ENCODE data around the gene TMEM59L. TPM values are rescaled to one million over a fixed set of nuclear protein-coding genes. Genes with fewer than 3 reads are reported as not detected.
A peak's percentile ranks its signal among the peaks of the same experiment; 100 is the strongest.

Gene TMEM59L
- total RNA-seq, 1 donor from 2014 or later: 0.11 TPM

- H3K79me2 ChIP-seq (ENCODE audit: low read depth): peaks cover 19% of the 10 kb centered on the region
- DNase-seq (ENCODE audit: low spot score): no peak
- H3K4me2 ChIP-seq: no peak overlapping the region
- H3K4me1 Mint-ChIP-seq: peaks cover 8% of the 10 kb centered on the region
- no peak overlapping the region for H3K4me3 ChIP-seq
- peaks cover 12% of the 10 kb centered on the region for H3K36me3 Mint-ChIP-seq
- no peak overlapping the region for H2AFZ ChIP-seq (replicated peaks)
- H3K4me1 ChIP-seq: peaks cover 8% of the 10 kb centered on the region
- H3K27me3 Mint-ChIP-seq (ENCODE audit: insufficient read depth, low read depth): peaks cover 4% of the 10 kb centered on the region
- no peak for TF ChIP-seq EZH2 (IDR thresholded peaks at IDR 0.05)
- no peak for TF ChIP-seq CTCF (IDR thresholded peaks at IDR 0.05)
- no peak for TF ChIP-seq EZH2phosphoT487 (IDR thresholded peaks at IDR 0.05)
- peaks cover 22% of the 10 kb centered on the region for H4K20me1 ChIP-seq (ENCODE audit: low read depth)
- H3K9me3 Mint-ChIP-seq: no peaks in the 10 kb centered on the region
- H3K27ac ChIP-seq: no peak overlapping the region
- H3F3A ChIP-seq (ENCODE audit: low read depth): peaks cover 26% of the 10 kb centered on the region
- no peaks in the 10 kb centered on the region for H3K9me3 ChIP-seq (ENCODE audit: low read depth)
- H3K4me3 Mint-ChIP-seq: no peak overlapping the region
- H3K27ac Mint-ChIP-seq: no peak overlapping the region
- no peaks in the 10 kb centered on the region for H3K27me3 ChIP-seq
- no peak overlapping the region for H3K9ac ChIP-seq
- H3K36me3 ChIP-seq: no peaks in the 10 kb centered on the region
These were observed 35.2 kb upstream of the TMEM59L start for GRCh38 chr19:18577365-18577914.

DNA sequence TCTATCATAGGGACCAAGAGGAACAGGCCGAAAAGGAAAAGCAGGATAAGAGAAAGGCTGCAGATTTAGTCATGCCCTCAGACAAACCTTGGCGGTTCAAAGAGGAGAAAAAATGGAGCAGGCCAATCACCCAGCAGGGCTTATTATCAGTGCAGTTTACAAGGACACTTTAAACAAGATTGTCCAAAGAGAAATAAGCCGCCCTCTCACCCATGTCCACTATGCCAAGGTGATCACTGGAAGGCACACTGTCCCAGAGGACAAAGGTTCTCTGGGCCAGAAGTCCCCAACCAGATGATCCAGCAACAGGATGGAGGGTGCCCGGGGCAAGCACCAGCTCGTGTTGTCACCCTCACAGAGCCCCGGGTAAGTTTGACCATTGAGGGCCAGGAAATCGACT is 32.4 kb upstream of the TMEM59L start:
- H3K9me3 Mint-ChIP-seq: no peaks in the 10 kb centered on the region
- TF ChIP-seq EZH2phosphoT487 (IDR thresholded peaks at IDR 0.05) (no peak), EZH2 (IDR thresholded peaks at IDR 0.05) (no peak)

DNA sequence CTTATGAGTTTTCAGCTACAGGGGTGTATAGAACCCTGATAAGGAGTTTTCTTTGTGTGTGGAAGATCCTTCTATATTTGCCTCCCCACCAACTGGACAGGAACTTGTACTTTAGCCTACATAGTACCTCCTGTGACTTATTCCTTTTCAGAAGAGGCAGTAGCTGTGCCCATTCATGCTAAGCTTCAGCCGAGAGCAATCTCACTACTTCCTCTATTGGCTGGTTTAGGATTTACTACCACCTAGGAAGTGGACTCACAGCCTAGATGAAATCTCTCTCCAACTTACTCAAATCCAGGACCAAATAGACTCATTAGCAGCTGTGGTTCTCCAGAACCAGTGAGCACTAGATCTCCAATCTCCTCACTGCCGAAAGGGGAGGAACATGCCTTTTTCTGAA is 26.4 kb upstream of the TMEM59L start:
- peaks cover 20% of the 10 kb centered on the region for H3K4me1 Mint-ChIP-seq
- no peaks in the 10 kb centered on the region for H3K4me1 ChIP-seq
- H3K9ac ChIP-seq: no peak overlapping the region
- DNase-seq (ENCODE audit: low spot score): no peak
- H3K4me3 Mint-ChIP-seq: no peak overlapping the region
- H3K27me3 Mint-ChIP-seq (ENCODE audit: insufficient read depth, low read depth): peaks cover 23% of the 10 kb centered on the region
- H3K36me3 Mint-ChIP-seq: peaks cover 2% of the 10 kb centered on the region
- H3K9me3 Mint-ChIP-seq: peaks cover 3% of the 10 kb centered on the region
- no peaks in the 10 kb centered on the region for H3K79me2 ChIP-seq (ENCODE audit: low read depth)
- H3K27me3 ChIP-seq: no peaks in the 10 kb centered on the region
- no peak overlapping the region for H2AFZ ChIP-seq (replicated peaks)
- no peak overlapping the region for H3K4me2 ChIP-seq
- H3K36me3 ChIP-seq: no peaks in the 10 kb centered on the region
- TF ChIP-seq EZH2phosphoT487 (IDR thresholded peaks at IDR 0.05) (no peak), EZH2 (IDR thresholded peaks at IDR 0.05) (no peak), CTCF (IDR thresholded peaks at IDR 0.05) (no peak)
- no peak overlapping the region for H3K4me3 ChIP-seq
- H3K27ac Mint-ChIP-seq: no peak overlapping the region
- H3K27ac ChIP-seq: no peak overlapping the region
- peaks cover 36% of the 10 kb centered on the region for H3F3A ChIP-seq (ENCODE audit: low read depth)
- no peaks in the 10 kb centered on the region for H3K9me3 ChIP-seq (ENCODE audit: low read depth)
- peaks cover 5% of the 10 kb centered on the region for H4K20me1 ChIP-seq (ENCODE audit: low read depth)

More for the DNA sequence above, 32.4 kb upstream of the TMEM59L start:
- Histone ChIP-seq H3F3A (ENCODE audit: low read depth) (peaks cover 21% of the 10 kb centered on the region), H3K4me3 (no peak overlapping the region), H4K20me1 (ENCODE audit: low read depth) (peaks cover 3% of the 10 kb centered on the region), H2AFZ (replicated peaks) (no peak overlapping the region), H3K4me2 (no peak overlapping the region), H3K27ac (no peak overlapping the region), H3K4me1 (no peaks in the 10 kb centered on the region), H3K9me3 (ENCODE audit: low read depth) (no peaks in the 10 kb centered on the region), H3K79me2 (ENCODE audit: low read depth) (no peaks in the 10 kb centered on the region), H3K36me3 (no peaks in the 10 kb centered on the region), H3K27me3 (no peaks in the 10 kb centered on the region), H3K9ac (no peak overlapping the region)
- peaks cover 4% of the 10 kb centered on the region for H3K36me3 Mint-ChIP-seq
- H3K4me1 Mint-ChIP-seq: no peaks in the 10 kb centered on the region
- no peak overlapping the region for H3K27ac Mint-ChIP-seq
- no peak overlapping the region for H3K4me3 Mint-ChIP-seq
- peaks cover 5% of the 10 kb centered on the region for H3K27me3 Mint-ChIP-seq (ENCODE audit: insufficient read depth, low read depth)
- DNase-seq (ENCODE audit: low spot score): no peak

GRCh38 chr19:18587561-18587960 is 25.1 kb upstream of the TMEM59L start:
- H3K4me1 Mint-ChIP-seq: peaks cover 20% of the 10 kb centered on the region
- no peak overlapping the region for H2AFZ ChIP-seq (replicated peaks)
- H3K27ac ChIP-seq: no peak overlapping the region
- no peaks in the 10 kb centered on the region for H3K36me3 ChIP-seq
- H3F3A ChIP-seq (ENCODE audit: low read depth): peaks cover 39% of the 10 kb centered on the region
- no peaks in the 10 kb centered on the region for H3K79me2 ChIP-seq (ENCODE audit: low read depth)
- H4K20me1 ChIP-seq (ENCODE audit: low read depth): peaks cover 7% of the 10 kb centered on the region
- no peak overlapping the region for H3K9ac ChIP-seq
- H3K4me1 ChIP-seq: no peaks in the 10 kb centered on the region
- DNase-seq (ENCODE audit: low spot score): no peak
- H3K27me3 ChIP-seq: no peaks in the 10 kb centered on the region
- no peak overlapping the region for H3K4me3 ChIP-seq
- H3K4me2 ChIP-seq: no peak overlapping the region
- peaks cover 2% of the 10 kb centered on the region for H3K36me3 Mint-ChIP-seq
- TF ChIP-seq CTCF (IDR thresholded peaks at IDR 0.05): no peak
- no peak for TF ChIP-seq EZH2phosphoT487 (IDR thresholded peaks at IDR 0.05)
- TF ChIP-seq EZH2 (IDR thresholded peaks at IDR 0.05): no peak
- H3K4me3 Mint-ChIP-seq: peak overlapping the region; percentile 88
- peak overlapping the region; percentile 17 for H3K27ac Mint-ChIP-seq
- peaks cover 3% of the 10 kb centered on the region for H3K9me3 Mint-ChIP-seq
- peaks cover 23% of the 10 kb centered on the region for H3K27me3 Mint-ChIP-seq (ENCODE audit: insufficient read depth, low read depth)
- H3K9me3 ChIP-seq (ENCODE audit: low read depth): no peaks in the 10 kb centered on the region

All from neural progenitor cell (in vitro differentiated cells).